ENCODE measurements around the gene NAT8L. TPM values are rescaled to one million over a fixed set of nuclear protein-coding genes. Genes with fewer than 3 reads are reported as not detected.

Gene NAT8L
- total and polyA plus RNA-seq, 2 donors (not counting 3 experiments of a cell fraction or from before 2014, with no cell fraction given), result 0.10 to 0.11 TPM

DNA sequence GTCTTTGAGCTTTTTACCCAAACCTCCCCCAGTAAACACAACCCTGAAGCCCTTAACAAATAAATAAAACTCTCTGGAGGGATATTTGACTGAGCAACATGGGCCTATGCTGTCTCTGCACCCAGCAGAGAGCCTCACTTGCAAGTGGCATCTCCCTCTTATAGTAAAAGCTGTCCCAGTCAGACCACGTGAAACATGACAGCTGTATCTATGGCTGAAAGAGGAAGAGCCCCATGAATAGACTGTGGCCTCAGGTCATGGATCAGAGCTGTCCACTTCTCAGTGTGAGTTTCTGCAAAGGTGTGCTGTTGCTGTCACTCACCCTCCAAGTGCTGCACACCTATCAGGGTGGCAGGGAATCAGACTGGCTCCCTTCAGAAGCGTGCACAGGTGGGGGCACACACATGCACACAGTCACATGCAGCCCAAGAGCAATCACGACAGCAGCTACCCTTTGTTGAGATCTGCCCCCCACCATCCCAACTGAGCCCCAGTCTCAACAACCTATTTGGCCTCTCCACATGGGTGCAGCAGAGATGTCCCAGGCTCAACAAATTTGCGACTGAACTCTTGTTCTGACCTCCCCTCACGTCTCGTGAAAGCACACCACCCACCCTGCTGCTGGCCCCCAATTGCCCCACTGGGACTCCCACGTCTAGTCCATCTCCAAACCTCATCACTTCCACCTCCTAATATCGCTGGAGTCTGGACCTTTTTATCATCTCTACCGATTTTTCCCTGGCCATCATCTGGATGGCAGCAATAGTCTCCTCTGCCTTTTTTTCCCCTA is 45.6 kb downstream of the NAT8L start:
- intact Hi-C loops (cut with micrococcal nuclease), result no loop called here
- H3K4me3 ChIP-seq (replicated peaks in 1 of 3; ENCODE audit: insufficient read depth in 1 of 3, low read depth in 1 of 3, low read length in 3 of 3), result no peak overlapping the region
- BruUV-seq (replicated peaks), result no TSS peak
- no peaks in the 10 kb centered on the region for H3K9me1 ChIP-seq (replicated peaks; ENCODE audit: control insufficient read depth, extremely low read depth, insufficient read depth, low read length)
- dilution Hi-C loops (cut with MboI; ENCODE audit: extremely low pct_ligation_motif_present, low sequenced_read_pairs), result no loop called here
- ChIA-PET POLR2A (no interaction called here), CTCF (interaction anchor here (1.8 kb wide), 1 partner anchor 10 kb away, joined by 6 read pairs; no protein-coding TSS in a partner anchor)
- no peak overlapping the region for H3K4me2 ChIP-seq (ENCODE audit: insufficient read depth, low read length)
- no peak for TF ChIP-seq POLR2AphosphoS5 (IDR thresholded peaks at IDR 0.05; ENCODE audit: insufficient read depth, low read depth, low read length)
- no peak for TF ChIP-seq GATA2 (IDR thresholded peaks at IDR 0.05; ENCODE audit: insufficient read depth, insufficient read length, low read depth, low read length)
- TF ChIP-seq JUN (IDR thresholded peaks at IDR 0.05; ENCODE audit: borderline replicate concordance, insufficient read depth, insufficient read length, low read depth), result no peak
- TF ChIP-seq POLR2A (IDR thresholded peaks at IDR 0.05; ENCODE audit: low read depth, low read length), result no peak
- TF ChIP-seq FOS (IDR thresholded peaks at IDR 0.05; ENCODE audit: borderline replicate concordance, insufficient read depth, low read length), result no peak
- no peak for TF ChIP-seq EZH2 (IDR thresholded peaks at IDR 0.05; ENCODE audit: borderline replicate concordance, low read depth, low read length, severe bottlenecking)
- no peaks in the 10 kb centered on the region for H4K20me1 ChIP-seq (replicated peaks; ENCODE audit: control insufficient read depth, extremely low read depth, insufficient read depth, low read length)
- H3K27ac ChIP-seq (ENCODE audit: insufficient read depth, low read depth, low read length), result no peak overlapping the region
- H3K79me2 ChIP-seq (ENCODE audit: control insufficient read depth, insufficient read depth, low read length), result no peaks in the 10 kb centered on the region
- FAIRE-seq, result no peak
- H3K4me1 ChIP-seq (ENCODE audit: control insufficient read depth, extremely low read depth, insufficient read depth, low read length), result no peaks in the 10 kb centered on the region
- H3K9ac ChIP-seq (replicated peaks; ENCODE audit: extremely low read depth, insufficient read depth, low read length), result no peak overlapping the region
- H3K9me3 ChIP-seq (replicated peaks; ENCODE audit: control insufficient read depth, insufficient read depth, low read length), result no peaks in the 10 kb centered on the region
- no peaks in the 10 kb centered on the region for H3K36me3 ChIP-seq (ENCODE audit: control insufficient read depth in 2 of 2, extremely low read depth in 1 of 2, insufficient read depth in 2 of 2, low read length in 2 of 2)
- no peak overlapping the region for H2AFZ ChIP-seq (ENCODE audit: low read depth, low read length)
- no peak for DNase-seq (ENCODE audit: low read depth, low spot score)
- H3K27me3 ChIP-seq (ENCODE audit: control insufficient read depth in 2 of 2, insufficient read depth in 2 of 2, low read length in 2 of 2), result peaks cover 3 to 13% of the 10 kb centered on the region in 2 experiments

DNA sequence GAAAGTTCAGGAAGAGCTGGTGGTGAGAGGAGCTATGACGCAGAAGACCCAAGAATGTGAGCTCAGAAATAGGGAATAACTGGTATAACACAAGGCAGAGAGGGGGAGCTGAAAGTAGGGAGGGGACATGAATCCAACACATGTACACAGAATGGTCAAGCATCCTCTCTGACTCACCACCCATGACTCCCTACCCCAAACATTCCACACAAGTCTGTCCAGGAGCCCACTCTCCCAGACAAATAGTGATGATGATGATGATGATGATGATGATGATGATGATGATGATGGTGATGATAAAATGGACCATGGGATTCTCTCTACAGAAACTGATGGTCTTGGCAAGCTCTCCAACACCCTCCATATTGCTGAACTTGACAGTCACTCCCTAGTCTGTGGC is 46.4 kb downstream of the NAT8L start:
- TF ChIP-seq JUN (IDR thresholded peaks at IDR 0.05; ENCODE audit: borderline replicate concordance, insufficient read depth, insufficient read length, low read depth), result no peak
- TF ChIP-seq MYC (IDR thresholded peaks at IDR 0.05; ENCODE audit: low read depth, low read length), result no peak
- no peak for TF ChIP-seq POLR2A (IDR thresholded peaks at IDR 0.05; ENCODE audit: low read depth, low read length)
- TF ChIP-seq EZH2 (IDR thresholded peaks at IDR 0.05; ENCODE audit: borderline replicate concordance, low read depth, low read length, severe bottlenecking), result no peak
- TF ChIP-seq, protein P1, sequence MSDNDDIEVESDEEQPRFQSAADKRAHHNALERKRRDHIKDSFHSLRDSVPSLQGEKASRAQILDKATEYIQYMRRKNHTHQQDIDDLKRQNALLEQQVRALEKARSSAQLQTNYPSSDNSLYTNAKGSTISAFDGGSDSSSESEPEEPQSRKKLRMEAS (IDR thresholded peaks at IDR 0.05; ENCODE audit: insufficient read depth, insufficient read length), result no peak
- TF ChIP-seq GATA2 (IDR thresholded peaks at IDR 0.05; ENCODE audit: insufficient read depth, insufficient read length, low read depth, low read length), result no peak
- TF ChIP-seq, protein P2, sequence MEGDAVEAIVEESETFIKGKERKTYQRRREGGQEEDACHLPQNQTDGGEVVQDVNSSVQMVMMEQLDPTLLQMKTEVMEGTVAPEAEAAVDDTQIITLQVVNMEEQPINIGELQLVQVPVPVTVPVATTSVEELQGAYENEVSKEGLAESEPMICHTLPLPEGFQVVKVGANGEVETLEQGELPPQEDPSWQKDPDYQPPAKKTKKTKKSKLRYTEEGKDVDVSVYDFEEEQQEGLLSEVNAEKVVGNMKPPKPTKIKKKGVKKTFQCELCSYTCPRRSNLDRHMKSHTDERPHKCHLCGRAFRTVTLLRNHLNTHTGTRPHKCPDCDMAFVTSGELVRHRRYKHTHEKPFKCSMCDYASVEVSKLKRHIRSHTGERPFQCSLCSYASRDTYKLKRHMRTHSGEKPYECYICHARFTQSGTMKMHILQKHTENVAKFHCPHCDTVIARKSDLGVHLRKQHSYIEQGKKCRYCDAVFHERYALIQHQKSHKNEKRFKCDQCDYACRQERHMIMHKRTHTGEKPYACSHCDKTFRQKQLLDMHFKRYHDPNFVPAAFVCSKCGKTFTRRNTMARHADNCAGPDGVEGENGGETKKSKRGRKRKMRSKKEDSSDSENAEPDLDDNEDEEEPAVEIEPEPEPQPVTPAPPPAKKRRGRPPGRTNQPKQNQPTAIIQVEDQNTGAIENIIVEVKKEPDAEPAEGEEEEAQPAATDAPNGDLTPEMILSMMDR (IDR thresholded peaks at IDR 0.05; ENCODE audit: extremely low read depth in 1 of 2, insufficient read depth in 1 of 2, low read depth in 1 of 2, low read length in 2 of 2), result no peak
- no peak for TF ChIP-seq FOS (IDR thresholded peaks at IDR 0.05; ENCODE audit: borderline replicate concordance, insufficient read depth, low read length)
- no peak for TF ChIP-seq POLR2AphosphoS5 (IDR thresholded peaks at IDR 0.05; ENCODE audit: insufficient read depth, low read depth, low read length)
- Histone ChIP-seq H3K36me3 (ENCODE audit: control insufficient read depth in 2 of 2, extremely low read depth in 1 of 2, insufficient read depth in 2 of 2, low read length in 2 of 2) (no peaks in the 10 kb centered on the region), H3K27me3 (ENCODE audit: control insufficient read depth in 2 of 2, insufficient read depth in 2 of 2, low read length in 2 of 2) (peaks cover 3 to 14% of the 10 kb centered on the region in 2 experiments), H3K4me1 (ENCODE audit: control insufficient read depth, extremely low read depth, insufficient read depth, low read length) (no peaks in the 10 kb centered on the region), H4K20me1 (replicated peaks; ENCODE audit: control insufficient read depth, extremely low read depth, insufficient read depth, low read length) (no peaks in the 10 kb centered on the region), H2AFZ (ENCODE audit: low read depth, low read length) (no peak overlapping the region), H3K27ac (ENCODE audit: insufficient read depth, low read depth, low read length) (no peak overlapping the region), H3K79me2 (ENCODE audit: control insufficient read depth, insufficient read depth, low read length) (no peaks in the 10 kb centered on the region), H3K9me1 (replicated peaks; ENCODE audit: control insufficient read depth, extremely low read depth, insufficient read depth, low read length) (no peaks in the 10 kb centered on the region), H3K9ac (replicated peaks; ENCODE audit: extremely low read depth, insufficient read depth, low read length) (no peak overlapping the region), H3K4me3 (replicated peaks in 1 of 3; ENCODE audit: insufficient read depth in 1 of 3, low read depth in 1 of 3, low read length in 3 of 3) (no peak overlapping the region), H3K9me3 (replicated peaks; ENCODE audit: control insufficient read depth, insufficient read depth, low read length) (no peaks in the 10 kb centered on the region), H3K4me2 (ENCODE audit: insufficient read depth, low read length) (no peak overlapping the region)
- dilution Hi-C loops (cut with MboI; ENCODE audit: extremely low pct_ligation_motif_present, low sequenced_read_pairs), result no loop called here
- intact Hi-C loops (cut with micrococcal nuclease), result no loop called here
- FAIRE-seq, result no peak
- POLR2A ChIA-PET, result no interaction called here
- CTCF ChIA-PET, result interaction anchor here (1.2 to 1.8 kb wide), 2 partner anchors 9 to 115 kb away, joined by 3 to 6 read pairs; no protein-coding TSS in a partner anchor
- no peak for DNase-seq (ENCODE audit: low read depth, low spot score)
- no TSS peak for BruUV-seq (replicated peaks)

All from endothelial cell of umbilical vein (primary cell).